Naive B cell (primary cell): ENCODE data around the gene VSIG10. TPM values are rescaled to one million over a fixed set of nuclear protein-coding genes. Genes with fewer than 3 reads are reported as not detected.
A peak's percentile ranks its signal among the peaks of the same experiment; 100 is the strongest.

Source experiments
- ATAC-seq, 2 donors: fragments of 150-1000 bp; cut with Tn5 transposase; 2 replicates each; pipeline ENCODE4 v1.10.0; 2021; ENCODE audit warnings: low read depth in 2 of 2, mild to moderate bottlenecking in 2 of 2, moderate library complexity in 2 of 2
- DNase-seq: peaks from one replicate; pipeline ENCODE4 v3.0.0; 2022
- H3K27ac Mint-ChIP-seq, 6 donors: one replicate each; pipeline ENCODE4 v1.8.0; 2020 to 2022; ENCODE audit warnings: mild to moderate bottlenecking in 6 of 6, mixed read lengths in 6 of 6, moderate library complexity in 5 of 6, inconsistent platforms in 2 of 6
- H3K27me3 Mint-ChIP-seq, 3 donors: one replicate each; pipeline ENCODE4 v1.8.0; 2021 to 2022; ENCODE audit warnings: mixed read lengths in 3 of 3, mild to moderate bottlenecking in 1 of 3
- H3K36me3 Mint-ChIP-seq, 2 donors: one replicate each; pipeline ENCODE4 v1.8.0; 2020 to 2022; ENCODE audit warnings: mixed read lengths in 2 of 2, inconsistent platforms in 1 of 2, mild to moderate bottlenecking in 1 of 2
- H3K4me1 Mint-ChIP-seq, 3 donors: one replicate each; pipeline ENCODE4 v1.8.0; 2020 to 2022; ENCODE audit warnings: mixed read lengths in 3 of 3, inconsistent platforms in 1 of 3, mild to moderate bottlenecking in 1 of 3, moderate library complexity in 1 of 3
- H3K4me3 Mint-ChIP-seq, 8 donors: one replicate each; pipeline ENCODE4 v1.8.0; 2020 to 2022; ENCODE audit warnings: mild to moderate bottlenecking in 8 of 8, mixed read lengths in 8 of 8, moderate library complexity in 8 of 8, inconsistent platforms in 2 of 8
- H3K9me3 Mint-ChIP-seq, 7 donors: one replicate each; pipeline ENCODE4 v1.8.0; 2020 to 2022; ENCODE audit warnings: mixed read lengths in 7 of 7, mild to moderate bottlenecking in 5 of 7, inconsistent platforms in 2 of 7, moderate library complexity in 1 of 7
- polyA plus RNA-seq, 6 donors: library from polyadenylated mRNA; unstranded; fragments of 300-500 nt; fragmentation: Illumina TruSeq; gene quantifications; one replicate each; pipeline ENCODE4 v1.2.3, GENCODE V29; 2021; ENCODE audit warnings: low read depth in 6 of 6

Gene VSIG10
- polyA plus RNA-seq, 6 donors from 2014 or later = 0.36 to 3.1 (median 1.7) TPM; not detected in 1

- H3K27ac Mint-ChIP-seq = peak overlapping the region; percentile 86 to 97 (median 94)
- H3K36me3 Mint-ChIP-seq = no peaks in the 10 kb centered on the region
- peak overlapping the region; percentile 88 to 98 (median 96) for H3K4me3 Mint-ChIP-seq
- no peak for ATAC-seq
- H3K27me3 Mint-ChIP-seq = peaks cover 0 to 7% (median 3%) of the 10 kb centered on the region in 3 donors
- DNase-seq = no peak
- no peaks in the 10 kb centered on the region for H3K9me3 Mint-ChIP-seq
- peaks cover 43 to 56% (median 49%) of the 10 kb centered on the region in 3 donors for H3K4me1 Mint-ChIP-seq
Measured at GRCh38 chr12:118061873-118062843, 41.7 kb downstream of the VSIG10 start.

DNA sequence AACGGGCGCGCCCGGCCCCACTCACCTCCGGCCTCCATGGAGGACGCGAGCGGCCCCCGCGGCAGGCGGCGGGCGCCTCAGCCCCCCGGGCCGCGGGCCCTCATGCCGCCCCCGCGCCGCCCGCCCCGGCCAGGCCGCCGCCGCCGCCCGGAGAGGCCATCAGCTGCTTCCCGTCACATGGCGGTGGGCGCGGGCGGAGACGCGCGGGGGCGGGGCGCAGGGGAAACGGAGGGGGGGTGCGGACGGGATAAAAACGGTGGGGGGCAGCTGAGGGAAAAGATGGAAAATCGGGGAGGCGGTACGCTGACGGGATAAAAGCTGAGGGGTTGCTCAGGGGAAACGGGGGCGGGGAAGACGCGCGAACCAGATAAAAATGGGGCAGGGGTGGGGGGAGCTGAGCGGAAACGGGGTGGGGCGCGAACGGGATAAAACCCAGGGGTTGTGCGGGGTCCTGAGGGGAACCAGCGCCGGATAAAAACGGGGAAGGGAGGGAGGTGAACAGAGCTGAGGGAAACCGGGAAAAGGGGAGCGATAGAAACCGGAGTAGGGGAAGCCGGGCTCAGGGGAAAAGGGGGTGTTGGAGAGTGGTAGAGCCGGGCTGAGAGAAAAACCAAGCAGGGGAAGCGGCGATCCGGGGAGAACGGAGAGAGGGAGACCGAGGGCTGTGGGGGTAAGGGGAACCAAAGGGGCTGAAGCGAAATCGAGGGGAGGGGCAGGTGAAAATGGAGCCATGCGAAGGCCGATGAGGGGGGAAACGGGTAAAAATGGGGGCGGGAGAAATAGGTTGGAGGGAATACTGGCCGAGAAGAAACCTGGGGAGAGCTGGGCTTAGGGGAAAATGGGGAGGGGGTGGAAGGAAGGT lies 42.6 kb downstream of the VSIG10 start, which contains the start of gene WSB2:
WSB2 (minus strand) TSS at position 169 of the 862 bp plus-strand sequence; CDS start at position 38, 131 bp downstream.
- ATAC-seq = peak; percentile 52 to 53
- Mint-ChIP-seq H3K27me3 (peaks cover 0 to 3% (median 0%) of the 10 kb centered on the region in 3 donors), H3K36me3 (no peaks in the 10 kb centered on the region), H3K4me3 (peak within 1 kb of the TSS; percentile 92 to 98 (median 96)), H3K4me1 (peaks cover 43 to 53% (median 49%) of the 10 kb centered on the region in 3 donors), H3K27ac (peak within 1 kb of the TSS; percentile 86 to 97 (median 94)), H3K9me3 (no peaks in the 10 kb centered on the region)
- peak; percentile 53 for DNase-seq

DNA sequence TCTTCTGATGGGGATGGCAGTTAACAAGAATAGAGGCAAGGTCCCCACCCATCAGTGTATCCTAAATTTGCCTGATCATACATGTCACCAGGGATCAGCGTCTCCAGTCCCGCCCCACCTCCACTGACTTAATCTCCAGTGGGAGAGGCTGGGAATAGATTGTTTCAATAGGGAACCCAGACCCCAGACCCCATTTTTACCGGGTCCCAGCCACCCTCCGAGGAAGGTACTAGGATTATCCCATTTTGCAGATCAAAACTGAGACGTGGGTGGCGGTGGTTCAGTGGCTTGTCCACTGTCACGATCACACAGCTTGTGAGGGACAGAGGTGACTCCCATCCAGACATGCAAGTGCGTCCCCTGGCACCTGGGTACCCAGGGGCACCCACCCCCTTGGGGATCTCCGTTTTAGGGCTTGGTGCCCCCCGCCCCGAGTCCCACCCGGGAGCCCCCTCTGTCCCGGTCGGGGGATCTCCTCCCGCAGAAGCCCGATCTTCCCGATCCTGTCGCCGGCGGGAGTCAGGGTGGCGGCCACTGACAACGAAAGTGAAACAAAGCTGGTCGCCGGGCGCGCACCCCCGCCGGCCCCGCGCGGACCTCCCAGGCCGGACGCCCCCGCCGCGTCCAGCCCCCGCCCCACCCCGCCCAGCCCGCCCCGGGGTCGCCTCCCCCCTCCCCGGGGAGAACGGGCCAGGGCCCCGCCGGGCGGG lies 43.4 kb downstream of the VSIG10 start:
- H3K36me3 Mint-ChIP-seq = no peaks in the 10 kb centered on the region
- DNase-seq = peak; percentile 15
- peak; percentile 9 for ATAC-seq
- H3K9me3 Mint-ChIP-seq = no peaks in the 10 kb centered on the region
- H3K4me3 Mint-ChIP-seq = peak overlapping the region; percentile 82 to 95 (median 93)
- peaks cover 45 to 55% (median 50%) of the 10 kb centered on the region in 3 donors for H3K4me1 Mint-ChIP-seq
- H3K27ac Mint-ChIP-seq = peak overlapping the region; percentile 74 to 96 (median 90)
- H3K27me3 Mint-ChIP-seq = peaks cover 0 to 2% (median 0%) of the 10 kb centered on the region in 3 donors

DNA sequence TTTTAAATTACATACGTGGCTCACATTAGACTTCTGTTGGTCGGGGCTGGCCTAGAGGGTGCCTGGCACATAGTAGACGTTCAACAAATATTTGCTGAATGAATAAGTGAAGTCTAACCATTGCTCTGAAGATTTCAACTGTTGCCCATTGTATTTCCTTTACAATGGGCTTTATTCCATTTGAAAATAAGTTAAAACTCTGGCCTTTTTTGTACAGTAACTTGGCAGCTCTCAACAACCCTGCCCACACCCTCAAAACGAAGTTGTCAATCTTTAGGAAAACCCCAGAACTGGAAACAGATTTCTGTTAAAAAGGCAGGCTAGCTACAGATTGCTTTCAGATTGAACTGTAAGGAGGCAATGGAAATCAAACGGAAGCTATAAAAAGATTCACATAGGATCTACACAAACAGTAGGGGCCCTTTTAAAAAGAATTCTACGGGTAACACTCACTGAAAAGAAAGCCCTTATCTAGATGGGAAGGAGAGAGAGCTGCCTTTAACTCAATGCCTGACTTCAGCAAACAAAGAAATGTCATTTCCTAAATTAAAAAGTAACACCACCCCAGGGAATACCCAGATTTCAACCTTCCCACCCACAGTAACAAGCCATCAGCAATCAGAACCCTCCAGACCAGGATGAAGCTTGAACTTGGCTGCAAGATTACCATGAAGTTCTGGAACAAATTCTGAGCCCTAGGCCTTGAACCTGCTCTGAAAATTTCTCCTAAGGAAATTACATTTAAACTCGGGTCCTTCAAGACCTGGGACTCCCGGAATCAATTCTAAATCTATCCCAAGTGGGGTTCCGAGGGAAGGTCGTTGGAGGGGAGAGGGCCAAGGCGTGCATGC lies 44.2 kb downstream of the VSIG10 start:
- H3K4me1 Mint-ChIP-seq = peaks cover 36 to 52% (median 41%) of the 10 kb centered on the region in 3 donors
- H3K27me3 Mint-ChIP-seq = no peaks in the 10 kb centered on the region
- no peaks in the 10 kb centered on the region for H3K36me3 Mint-ChIP-seq
- peak overlapping the region; percentile 82 to 95 (median 93) for H3K4me3 Mint-ChIP-seq
- no peaks in the 10 kb centered on the region for H3K9me3 Mint-ChIP-seq
- DNase-seq = no peak
- no peak for ATAC-seq
- H3K27ac Mint-ChIP-seq = peak overlapping the region; percentile 67 to 96 (median 90)

DNA sequence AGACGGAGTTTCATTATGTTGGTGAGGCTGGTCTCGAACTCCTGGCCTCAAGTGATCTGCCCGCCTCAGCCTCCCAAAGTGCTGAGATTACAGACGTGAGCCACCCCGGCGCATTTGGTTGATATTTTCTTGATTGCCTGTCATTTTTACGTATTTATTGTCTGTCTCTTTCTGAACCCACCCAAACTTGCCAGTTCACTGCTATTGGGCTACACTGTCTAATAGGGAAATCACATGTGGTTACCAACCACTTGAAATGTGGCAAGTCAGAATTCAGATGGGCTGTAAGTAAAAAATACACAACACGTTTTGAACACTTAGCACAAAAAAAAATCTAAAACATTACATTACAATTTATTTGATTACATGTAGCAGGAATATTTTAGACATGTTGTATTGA lies 44.9 kb downstream of the VSIG10 start:
- Mint-ChIP-seq H3K9me3 (no peaks in the 10 kb centered on the region), H3K4me1 (peaks cover 32 to 45% (median 36%) of the 10 kb centered on the region in 3 donors), H3K36me3 (no peaks in the 10 kb centered on the region), H3K27me3 (no peaks in the 10 kb centered on the region), H3K4me3 (peak overlapping the region in 3 of 8 donors; percentile 88 to 95 (median 93)), H3K27ac (peak overlapping the region; percentile 14 to 96 (median 80))
- ATAC-seq (no peak), DNase-seq (no peak)

GRCh38 chr12:118058227-118058626 lies 45.6 kb downstream of the VSIG10 start:
- H3K27me3 Mint-ChIP-seq = no peaks in the 10 kb centered on the region
- peak overlapping the region in 1 of 6 donors; percentile 75 for H3K27ac Mint-ChIP-seq

GRCh38 chr12:118055865-118056773 lies 47.7 kb downstream of the VSIG10 start:
- Mint-ChIP-seq H3K27ac (peak overlapping the region in 4 of 6 donors; percentile 3 to 76 (median 6)), H3K27me3 (no peaks in the 10 kb centered on the region), H3K36me3 (no peaks in the 10 kb centered on the region), H3K4me1 (peaks cover 18 to 27% (median 24%) of the 10 kb centered on the region in 3 donors), H3K9me3 (no peaks in the 10 kb centered on the region), H3K4me3 (no peak overlapping the region)
- ATAC-seq = no peak
- DNase-seq = no peak

More at GRCh38 chr12:118058227-118058626, 45.6 kb downstream of the VSIG10 start:
- ATAC-seq (no peak), DNase-seq (no peak)
- H3K4me3 Mint-ChIP-seq = peak overlapping the region in 2 of 8 donors; percentile 70 to 95
- H3K36me3 Mint-ChIP-seq = no peaks in the 10 kb centered on the region
- H3K9me3 Mint-ChIP-seq = no peaks in the 10 kb centered on the region
- peaks cover 34 to 43% (median 36%) of the 10 kb centered on the region in 3 donors for H3K4me1 Mint-ChIP-seq

- Mint-ChIP-seq H3K4me3 (peak overlapping the region in 1 of 8 donors; percentile 68), H3K4me1 (peaks cover 15 to 24% (median 21%) of the 10 kb centered on the region in 3 donors), H3K9me3 (no peaks in the 10 kb centered on the region), H3K27me3 (no peaks in the 10 kb centered on the region), H3K36me3 (no peaks in the 10 kb centered on the region), H3K27ac (peak overlapping the region in 2 of 6 donors; percentile 20 to 26)
- DNase-seq = peak; percentile 58
- peak; percentile 90 to 92 for ATAC-seq
Measured at GRCh38 chr12:118055144-118055557, 48.7 kb downstream of the VSIG10 start.

GRCh38 chr12:118053071-118053985 lies 50.5 kb downstream of the VSIG10 start:
- Mint-ChIP-seq H3K27ac (peak overlapping the region in 5 of 6 donors; percentile 0 to 51 (median 23)), H3K4me3 (no peak overlapping the region)
- DNase-seq = no peak

GRCh38 chr12:118052324-118053070 lies 51.3 kb downstream of the VSIG10 start:
- Mint-ChIP-seq H3K36me3 (peaks cover 0 to 5% of the 10 kb centered on the region in 2 donors), H3K9me3 (no peaks in the 10 kb centered on the region), H3K27me3 (no peaks in the 10 kb centered on the region), H3K4me3 (no peak overlapping the region), H3K27ac (peak overlapping the region in 3 of 6 donors; percentile 2 to 58 (median 51)), H3K4me1 (peaks cover 6 to 17% (median 10%) of the 10 kb centered on the region in 3 donors)
- no peak for DNase-seq
- ATAC-seq = no peak

More at GRCh38 chr12:118053071-118053985, 50.5 kb downstream of the VSIG10 start:
- peaks cover 0 to 5% of the 10 kb centered on the region in 2 donors for H3K36me3 Mint-ChIP-seq
- H3K9me3 Mint-ChIP-seq = no peaks in the 10 kb centered on the region
- peaks cover 6 to 17% (median 10%) of the 10 kb centered on the region in 3 donors for H3K4me1 Mint-ChIP-seq
- ATAC-seq = no peak
- H3K27me3 Mint-ChIP-seq = no peaks in the 10 kb centered on the region
